GM18909 (cell line): ENCODE results near the gene NUP205.
"Not testable (repeated sequence)": the region's sequence is repeated elsewhere in the genome, so short reads cannot be mapped to it uniquely, and the experiment has no call there.

ENCODE experiments used
- ATAC-seq: cut with Tn5 transposase; IDR thresholded peaks from one replicate; pipeline ENCODE4 v1.9.1; 2021; ENCODE audit warnings: mild to moderate bottlenecking; ENCODE audit not compliant: unreplicated experiment, poor library complexity

Gene NUP205

DNA sequence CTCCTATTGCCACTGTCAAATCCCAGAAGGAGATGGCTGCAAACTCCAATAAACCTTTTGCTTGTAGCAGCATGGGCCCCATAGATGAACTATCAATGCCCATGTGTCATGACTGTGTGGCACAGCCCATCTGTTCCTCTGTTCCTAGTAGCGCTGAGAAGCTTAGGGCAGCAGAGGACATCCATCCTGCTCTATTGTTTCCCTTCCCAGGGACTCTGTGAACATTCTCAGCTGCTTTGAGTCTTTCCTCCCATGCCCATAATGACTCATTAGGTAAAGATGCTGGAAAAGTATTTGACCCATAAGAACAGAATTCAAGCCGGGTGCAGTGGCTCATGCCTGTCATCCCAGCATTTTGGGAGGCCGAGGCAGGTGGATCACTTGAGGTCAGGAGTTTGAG, 132.8 kb downstream of the NUP205 start:
- no peak for ATAC-seq

GRCh38 chr7:135692055-135692454, 134.3 kb downstream of the NUP205 start:
- no peak for ATAC-seq

- ATAC-seq, result not testable (repeated sequence)
Observed at GRCh38 chr7:135692606-135693005, 134.9 kb downstream of the NUP205 start.

DNA sequence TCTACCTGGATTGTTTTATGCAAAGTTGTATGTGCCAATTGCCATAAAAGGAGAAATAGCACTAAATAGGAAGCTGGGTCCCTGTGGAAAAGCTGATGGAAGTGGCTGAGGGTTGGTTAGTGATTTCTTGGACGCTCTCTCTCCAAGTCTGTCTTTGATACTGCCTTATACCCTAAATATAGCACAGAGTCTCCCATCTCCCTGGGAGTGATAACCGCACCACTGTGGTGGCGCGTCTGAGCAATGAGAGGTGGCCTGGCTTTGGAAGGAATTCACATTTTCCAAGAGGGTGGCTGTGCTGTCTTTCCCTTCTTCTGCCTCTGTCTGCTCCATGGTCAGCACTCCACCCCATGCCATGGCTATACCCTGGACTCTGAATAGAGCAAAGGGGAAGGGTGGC, 135.8 kb downstream of the NUP205 start:
- ATAC-seq, result no peak

DNA sequence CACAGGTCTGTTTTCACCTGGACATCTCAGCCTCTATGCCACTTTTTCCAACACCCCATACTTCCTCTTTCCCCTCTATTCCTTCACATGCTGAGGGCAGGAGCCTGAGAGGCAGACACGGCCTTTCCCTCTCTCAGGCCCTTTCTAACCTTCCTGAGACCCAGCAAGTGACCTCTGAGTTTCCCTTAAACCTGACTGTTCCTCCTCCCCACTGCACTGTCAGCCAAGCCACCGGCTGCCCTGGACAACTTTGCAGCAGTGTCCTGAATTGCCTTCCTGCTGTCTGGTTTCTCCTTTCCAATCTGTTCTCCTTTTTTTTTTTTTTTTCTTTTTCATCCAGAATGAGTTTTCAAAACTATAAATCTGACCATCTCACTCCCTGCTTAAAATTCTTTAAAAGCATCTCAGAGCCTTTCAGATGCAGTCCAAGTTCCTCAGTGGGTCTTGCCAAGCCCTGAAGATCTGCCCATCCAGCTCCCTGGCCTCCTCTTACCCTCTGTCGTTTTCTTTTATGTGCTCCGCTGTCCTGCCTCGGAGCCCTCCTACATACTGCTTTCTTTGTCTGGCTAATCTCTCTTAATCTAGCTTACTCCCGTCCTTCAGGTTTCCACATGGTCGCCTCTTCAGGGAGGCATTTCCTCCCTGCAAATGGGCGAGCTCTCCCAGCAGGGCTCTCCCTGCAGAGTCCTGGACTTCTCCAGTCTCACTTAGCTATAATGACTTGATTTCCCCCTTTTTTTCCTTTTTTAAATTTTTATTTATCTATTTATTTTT, 139.7 kb downstream of the NUP205 start:
- no peak for ATAC-seq
